ENCODE results near the gene LRRC45.

LRRC45 gene

DNA sequence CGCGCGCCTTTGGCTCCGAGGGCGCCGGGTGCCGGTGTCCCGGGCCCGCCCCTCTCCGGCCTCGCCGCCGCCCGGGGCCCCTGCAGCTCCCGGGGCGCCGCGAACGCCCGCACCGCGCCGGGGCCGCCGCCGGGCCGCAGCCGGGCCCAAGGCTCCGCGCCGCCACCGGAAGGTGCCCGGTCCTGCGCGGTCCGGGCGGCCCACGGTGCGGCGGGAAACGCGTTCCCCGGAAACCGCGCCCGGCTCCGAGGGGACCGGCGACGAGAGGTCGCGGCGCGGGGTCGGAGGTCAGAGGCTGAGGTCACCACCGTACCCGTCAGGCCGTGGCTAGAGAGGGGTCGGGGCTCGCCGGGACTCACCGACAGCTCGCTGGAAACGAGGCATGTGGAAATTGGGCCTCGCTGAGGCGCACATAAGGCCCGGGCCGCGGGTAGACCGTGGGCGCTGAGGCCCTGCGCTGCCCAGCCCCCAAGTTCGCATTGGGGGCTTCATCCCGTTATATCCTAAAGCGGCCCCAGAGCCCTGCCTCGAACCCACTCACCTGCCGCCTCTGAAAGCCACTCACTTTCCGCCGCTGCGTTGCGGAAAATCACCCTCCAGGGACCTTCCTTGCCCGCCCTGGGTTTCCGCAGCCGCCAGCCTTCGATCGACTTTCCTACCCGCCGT, 42.7 kb downstream of the LRRC45 start, which contains the start of gene DUS1L:
Gene DUS1L (minus strand): TSS at position 167 of the 666 bp plus-strand sequence. CDS start 745 bp downstream, outside the sequence.
- Histone ChIP-seq H3K4me3 (peak within 1 kb of the TSS; percentile 90), H3K9ac (ENCODE audit: insufficient read length) (peak within 1 kb of the TSS; percentile 96), H3K9me3 (ENCODE audit: low read depth, low read length) (no peaks in the 10 kb centered on the region), H3K27ac (peak within 1 kb of the TSS; percentile 86), H3K36me3 (ENCODE audit: insufficient read depth, low read length) (peaks cover 12% of the 10 kb centered on the region; the same call in 1 of the 2 replicates)
- TF ChIP-seq POLR2AphosphoS5 (IDR thresholded peaks at IDR 0.05; ENCODE audit: borderline replicate concordance, low read depth, low read length), result 0 out of 2 replicates have a peak, but pooled peaks have one; percentile 13
- TF ChIP-seq EZH2 (IDR thresholded peaks at IDR 0.05), result no peak
- no peak for TF ChIP-seq FOXP2 (optimal IDR thresholded peaks at IDR 0.05; ENCODE audit: control extremely low read depth, extremely low read length, insufficient read depth)
- DNase-seq (ENCODE audit: low read depth, low spot score), result no peak

DNA sequence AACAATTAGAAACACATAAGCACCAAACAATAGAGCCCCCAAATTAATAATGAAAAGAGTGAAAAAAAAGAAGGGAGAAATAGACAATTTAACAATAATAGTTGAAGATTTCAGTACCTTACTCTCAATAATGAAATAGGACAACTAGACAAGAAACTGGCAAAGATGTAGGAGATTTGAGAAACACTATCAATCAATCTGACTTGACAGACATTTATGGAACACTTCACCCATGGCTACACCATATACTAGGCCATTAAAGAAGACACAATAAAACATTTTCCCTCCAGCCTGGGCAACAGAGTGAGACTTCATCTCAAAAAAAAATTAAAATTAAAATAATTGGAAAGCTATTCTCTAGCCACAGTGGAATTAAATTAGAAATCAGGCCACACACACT, 47.5 kb downstream of the LRRC45 start:
- TF ChIP-seq EZH2 (IDR thresholded peaks at IDR 0.05) (no peak), FOXP2 (optimal IDR thresholded peaks at IDR 0.05; ENCODE audit: control extremely low read depth, extremely low read length, insufficient read depth) (no peak), POLR2AphosphoS5 (IDR thresholded peaks at IDR 0.05; ENCODE audit: borderline replicate concordance, low read depth, low read length) (no peak)
- no peak for DNase-seq (ENCODE audit: low read depth, low spot score)
- Histone ChIP-seq H3K27ac (no peak overlapping the region), H3K9me3 (ENCODE audit: low read depth, low read length) (no peaks in the 10 kb centered on the region), H3K9ac (ENCODE audit: insufficient read length) (no peak overlapping the region), H3K36me3 (ENCODE audit: insufficient read depth, low read length) (no peaks in the 10 kb centered on the region), H3K4me3 (no peak overlapping the region)

DNA sequence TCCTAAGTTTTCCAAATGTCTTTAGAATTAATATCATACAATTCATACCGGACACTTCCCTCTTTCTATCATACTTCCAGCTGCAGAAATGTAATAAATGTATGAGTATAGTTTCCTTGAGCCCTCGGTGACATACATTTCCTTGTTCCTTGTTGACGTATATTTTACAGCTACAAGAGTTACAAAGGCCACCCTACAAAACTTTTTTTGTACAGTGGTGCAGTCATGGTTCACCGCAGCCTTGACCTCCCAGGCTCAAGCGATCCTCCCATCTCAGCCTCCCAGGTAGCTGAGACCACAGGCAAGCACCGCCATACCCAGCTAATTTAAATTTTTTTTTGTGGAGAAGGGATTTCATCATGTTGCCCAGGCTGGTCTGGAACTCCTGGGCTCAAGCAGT, 49.7 kb downstream of the LRRC45 start:
- H3K4me3 ChIP-seq, result no peak overlapping the region
- no peak overlapping the region for H3K9ac ChIP-seq (ENCODE audit: insufficient read length)
- H3K9me3 ChIP-seq (ENCODE audit: low read depth, low read length), result no peaks in the 10 kb centered on the region
- no peak overlapping the region for H3K27ac ChIP-seq
- DNase-seq (ENCODE audit: low read depth, low spot score), result no peak
- H3K36me3 ChIP-seq (ENCODE audit: insufficient read depth, low read length), result no peaks in the 10 kb centered on the region; the same call in 1 of the 2 replicates
- no peak for TF ChIP-seq FOXP2 (optimal IDR thresholded peaks at IDR 0.05; ENCODE audit: control extremely low read depth, extremely low read length, insufficient read depth)
- TF ChIP-seq EZH2 (IDR thresholded peaks at IDR 0.05), result no peak
- TF ChIP-seq POLR2AphosphoS5 (IDR thresholded peaks at IDR 0.05; ENCODE audit: borderline replicate concordance, low read depth, low read length), result no peak

DNA sequence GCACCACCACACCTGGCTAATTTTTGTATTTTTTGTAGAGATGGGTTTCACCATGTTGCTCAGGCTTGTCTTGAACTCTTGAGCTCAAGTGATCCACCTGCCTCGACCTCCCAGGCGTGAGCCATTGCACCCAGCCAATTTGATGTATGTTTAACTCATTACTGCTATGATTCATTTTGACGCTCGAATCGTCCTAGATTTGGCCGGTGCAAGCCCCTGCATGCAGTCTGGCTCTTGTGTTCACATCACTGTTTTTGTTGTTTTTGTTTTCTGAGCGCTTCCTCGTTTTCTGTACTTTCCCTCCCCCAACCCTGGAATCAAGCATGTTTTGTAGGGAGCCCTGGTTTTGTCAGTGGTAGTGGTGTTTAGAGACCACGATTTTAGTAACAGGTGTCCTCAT, 50.3 kb downstream of the LRRC45 start:
- Histone ChIP-seq H3K27ac (no peak overlapping the region), H3K36me3 (ENCODE audit: insufficient read depth, low read length) (peaks cover 5% of the 10 kb centered on the region; the same call in 1 of the 2 replicates), H3K4me3 (no peak overlapping the region), H3K9me3 (ENCODE audit: low read depth, low read length) (no peaks in the 10 kb centered on the region), H3K9ac (ENCODE audit: insufficient read length) (no peak overlapping the region)
- DNase-seq (ENCODE audit: low read depth, low spot score), result no peak
- TF ChIP-seq FOXP2 (optimal IDR thresholded peaks at IDR 0.05; ENCODE audit: control extremely low read depth, extremely low read length, insufficient read depth), result no peak
- TF ChIP-seq EZH2 (IDR thresholded peaks at IDR 0.05), result no peak
- TF ChIP-seq POLR2AphosphoS5 (IDR thresholded peaks at IDR 0.05; ENCODE audit: borderline replicate concordance, low read depth, low read length), result no peak

DNA sequence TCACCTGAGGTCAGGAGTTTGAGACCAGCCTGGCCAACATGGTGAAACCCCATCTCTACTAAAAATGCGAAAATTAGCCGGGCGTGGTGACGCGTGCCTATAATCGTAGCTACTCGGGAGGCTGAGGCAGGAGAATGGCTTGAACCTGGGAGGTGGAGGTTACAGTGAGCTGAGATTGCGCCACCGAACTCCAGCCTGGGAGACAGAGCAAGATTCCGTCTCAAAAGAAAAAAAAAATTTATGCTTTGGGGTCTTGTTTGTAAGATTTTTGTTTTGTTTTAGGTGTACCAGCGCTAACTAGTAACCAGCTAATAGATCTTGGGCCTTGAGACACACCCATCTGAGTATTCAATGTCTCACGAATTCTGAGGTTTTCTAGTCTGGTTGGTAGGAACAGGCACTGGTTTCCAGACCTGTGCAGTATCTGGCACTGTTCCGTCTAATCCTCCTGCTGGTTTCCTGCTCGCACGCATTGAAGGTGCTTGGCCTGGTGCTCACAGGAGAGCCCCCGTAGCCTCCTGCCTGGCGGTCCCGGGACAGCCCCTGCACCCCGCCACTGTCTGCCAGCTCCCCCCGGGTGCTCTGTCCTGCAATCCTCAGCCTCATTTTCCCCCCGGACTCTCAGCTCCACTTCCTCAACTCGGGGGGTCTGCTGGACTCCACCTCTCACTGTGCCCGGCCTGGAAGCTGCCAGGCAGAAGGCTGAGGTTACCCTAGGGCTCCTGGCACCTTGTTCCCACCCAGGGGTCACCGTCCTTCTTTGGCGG, 53.1 kb downstream of the LRRC45 start:
- no peak overlapping the region for H3K9ac ChIP-seq (ENCODE audit: insufficient read length)
- no peak overlapping the region for H3K4me3 ChIP-seq
- H3K9me3 ChIP-seq (ENCODE audit: low read depth, low read length), result no peaks in the 10 kb centered on the region
- no peak for DNase-seq (ENCODE audit: low read depth, low spot score)
- H3K27ac ChIP-seq, result peak overlapping the region; percentile 56; the same call in 1 of the 2 replicates
- TF ChIP-seq EZH2 (IDR thresholded peaks at IDR 0.05), result no peak
- no peak for TF ChIP-seq FOXP2 (optimal IDR thresholded peaks at IDR 0.05; ENCODE audit: control extremely low read depth, extremely low read length, insufficient read depth)
- no peak for TF ChIP-seq POLR2AphosphoS5 (IDR thresholded peaks at IDR 0.05; ENCODE audit: borderline replicate concordance, low read depth, low read length)
- peaks cover 30% of the 10 kb centered on the region; the same call in 1 of the 2 replicates for H3K36me3 ChIP-seq (ENCODE audit: insufficient read depth, low read length)

DNA sequence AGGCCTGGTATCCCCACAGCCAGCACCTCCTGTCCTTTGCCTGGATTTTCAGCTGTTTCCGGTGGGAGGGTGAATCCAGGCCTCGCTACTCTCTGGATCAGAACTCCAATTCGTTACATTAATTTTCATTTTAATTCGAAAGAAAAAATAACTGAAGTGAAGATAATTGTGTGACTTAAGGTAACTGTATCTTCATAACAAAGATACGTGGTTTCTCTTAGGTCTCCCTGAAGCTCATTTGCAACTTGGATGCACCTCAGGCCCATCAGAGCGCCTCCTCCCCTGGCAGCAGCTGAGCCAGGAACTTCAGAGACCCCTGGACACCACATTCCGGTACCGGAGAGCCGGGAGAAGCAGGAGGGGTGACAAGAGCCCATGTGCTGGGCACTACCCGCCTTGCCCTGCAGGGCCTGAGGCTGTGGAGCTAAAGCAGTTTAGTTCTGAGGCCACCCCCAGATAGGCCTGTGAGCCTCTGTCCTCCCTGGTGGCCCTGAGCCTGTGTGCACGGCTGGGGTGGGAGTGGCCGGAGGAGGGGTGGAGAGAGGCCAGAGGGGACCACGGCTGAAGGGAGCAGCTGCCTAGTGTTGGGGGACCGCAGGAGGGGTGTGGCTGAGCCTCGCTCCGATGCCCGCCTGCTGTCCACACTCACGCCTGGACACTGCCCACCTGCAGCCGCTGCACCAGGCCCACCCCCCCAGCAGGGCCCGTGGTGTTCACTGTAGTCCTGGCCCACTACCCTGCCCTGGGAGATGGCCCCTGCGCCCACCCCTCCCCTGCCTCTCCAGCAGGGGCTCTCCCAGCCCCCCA, 53.9 kb downstream of the LRRC45 start:
- Histone ChIP-seq H3K9ac (ENCODE audit: insufficient read length) (no peak overlapping the region), H3K36me3 (ENCODE audit: insufficient read depth, low read length) (peaks cover 36% of the 10 kb centered on the region; the same call in 1 of the 2 replicates), H3K9me3 (ENCODE audit: low read depth, low read length) (no peaks in the 10 kb centered on the region), H3K27ac (peak overlapping the region; percentile 56; the same call in 1 of the 2 replicates), H3K4me3 (no peak overlapping the region)
- TF ChIP-seq FOXP2 (optimal IDR thresholded peaks at IDR 0.05; ENCODE audit: control extremely low read depth, extremely low read length, insufficient read depth), result no peak
- 0 out of 2 replicates have a peak, but pooled peaks have one; percentile 34 for TF ChIP-seq POLR2AphosphoS5 (IDR thresholded peaks at IDR 0.05; ENCODE audit: borderline replicate concordance, low read depth, low read length)
- DNase-seq (ENCODE audit: low read depth, low spot score), result no peak

DNA sequence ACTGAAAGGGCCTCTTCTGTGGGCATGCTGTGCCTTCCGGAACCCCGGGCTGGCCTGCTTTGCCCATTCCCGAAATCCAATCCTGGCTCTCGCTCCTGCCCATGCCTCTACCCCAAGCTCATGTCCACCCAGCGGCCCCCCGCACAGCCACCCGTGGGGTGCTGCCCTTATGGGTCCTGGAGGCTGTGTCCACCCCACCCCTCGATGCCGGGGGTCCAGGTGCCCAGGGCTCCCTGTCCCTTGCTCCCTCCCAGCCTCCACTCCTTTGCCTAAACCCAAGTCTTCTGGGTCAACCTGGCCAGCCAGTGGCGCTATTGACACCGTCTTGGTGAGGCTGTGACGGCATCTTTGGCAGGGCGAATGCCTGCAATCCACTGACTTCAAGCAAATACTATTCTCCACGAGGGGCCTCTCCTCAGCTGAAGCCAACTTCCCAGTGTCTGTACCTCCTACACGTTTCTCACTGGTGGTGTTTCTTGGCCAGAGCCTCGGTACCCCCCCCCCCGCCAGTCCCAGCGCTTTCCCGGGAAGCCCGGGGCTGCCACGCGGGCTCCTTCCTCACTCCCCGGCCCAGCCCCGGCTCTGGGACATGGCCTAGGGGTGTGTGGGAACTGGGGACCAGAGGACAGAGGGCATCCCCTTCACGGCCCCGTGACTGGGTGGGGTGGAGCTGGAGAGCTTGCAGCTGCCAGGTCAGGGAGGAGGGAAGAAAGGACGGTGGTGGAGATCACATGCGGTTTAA, 54.7 kb downstream of the LRRC45 start:
- no peak overlapping the region for H3K4me3 ChIP-seq
- 0 out of 2 replicates have a peak overlapping the region, but pooled peaks have one; percentile 36 for H3K27ac ChIP-seq
- H3K36me3 ChIP-seq (ENCODE audit: insufficient read depth, low read length), result peaks cover 44% of the 10 kb centered on the region; the same call in 1 of the 2 replicates
- no peaks in the 10 kb centered on the region for H3K9me3 ChIP-seq (ENCODE audit: low read depth, low read length)
- DNase-seq (ENCODE audit: low read depth, low spot score), result no peak
- peak; percentile 49; the same call in 1 of the 2 replicates for TF ChIP-seq POLR2AphosphoS5 (IDR thresholded peaks at IDR 0.05; ENCODE audit: borderline replicate concordance, low read depth, low read length)
- TF ChIP-seq EZH2 (IDR thresholded peaks at IDR 0.05), result no peak
- no peak for TF ChIP-seq FOXP2 (optimal IDR thresholded peaks at IDR 0.05; ENCODE audit: control extremely low read depth, extremely low read length, insufficient read depth)
- H3K9ac ChIP-seq (ENCODE audit: insufficient read length), result no peak overlapping the region

All from SK-N-MC (cell line).